GM12878 (cell line): ENCODE measurements around the gene SLC6A15.

Experiments used
- POLR2AphosphoS5 ChIP-seq: IDR thresholded peaks from 2 replicates; pipeline ENCODE4 v1.6.1; 2011; ENCODE audit warnings: mild to moderate bottlenecking, low read length, inconsistent platforms
- SIN3A ChIP-seq: IDR thresholded peaks from 2 replicates; pipeline ENCODE4 v1.6.1; 2012; ENCODE audit warnings: low read depth, low read length, improper control_type of control experiment

GRCh38 chr12:84888861-84889260, 23.7 kb downstream of the SLC6A15 start:
- TF ChIP-seq POLR2AphosphoS5 = no peak
- TF ChIP-seq SIN3A = no peak
